ENCODE data around the gene TMEM240. TPM values are rescaled to one million over a fixed set of nuclear protein-coding genes. Genes with fewer than 3 reads are reported as not detected.

TMEM240 gene
- total and polyA plus RNA-seq, 4 donors: 0.14 to 0.33 (median 0.33) TPM; not detected in 1

DNA sequence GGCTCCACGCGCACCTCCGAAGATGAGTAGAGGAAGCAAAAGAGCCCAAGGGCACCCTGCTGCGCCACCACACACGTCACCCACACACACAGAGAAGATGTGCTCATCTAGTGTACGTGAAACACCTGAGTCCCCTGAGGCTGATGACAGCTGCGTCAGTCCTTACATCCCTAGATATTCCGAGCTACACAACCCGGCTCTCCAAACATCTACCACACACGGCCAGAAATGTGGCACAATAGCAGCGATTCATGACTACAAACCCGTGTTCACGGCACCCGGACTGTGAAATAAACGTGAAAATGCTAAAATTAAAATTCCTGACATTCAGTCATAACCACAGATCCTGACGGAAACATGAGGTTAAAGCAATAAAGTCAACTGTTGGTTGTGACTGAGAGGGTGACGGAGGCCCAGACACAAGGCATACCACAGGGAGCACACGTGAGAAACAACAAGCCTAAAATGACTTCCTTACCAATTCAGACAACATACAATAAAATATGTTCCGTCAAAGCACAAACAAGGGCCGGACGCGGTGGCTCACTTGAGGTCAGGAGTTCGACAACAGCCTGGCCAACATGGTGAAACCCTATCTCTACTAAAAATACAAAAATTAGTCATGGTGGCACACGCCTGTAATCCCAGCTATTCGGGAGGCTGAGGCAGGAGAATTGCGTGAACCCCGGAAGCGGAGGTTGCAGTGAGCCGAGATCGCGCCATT lies 26.9 kb upstream of the TMEM240 start:
- 94% methylated on average over 31 of the region's 31 CpGs for WGBS
- H3K9me3 ChIP-seq (ENCODE audit: control insufficient read depth in 4 of 4, low read length in 3 of 4): no peaks in the 10 kb centered on the region
- TF ChIP-seq EGR1 (IDR thresholded peaks at IDR 0.05; ENCODE audit: low read depth in 2 of 2): no peak
- TF ChIP-seq, protein P1, sequence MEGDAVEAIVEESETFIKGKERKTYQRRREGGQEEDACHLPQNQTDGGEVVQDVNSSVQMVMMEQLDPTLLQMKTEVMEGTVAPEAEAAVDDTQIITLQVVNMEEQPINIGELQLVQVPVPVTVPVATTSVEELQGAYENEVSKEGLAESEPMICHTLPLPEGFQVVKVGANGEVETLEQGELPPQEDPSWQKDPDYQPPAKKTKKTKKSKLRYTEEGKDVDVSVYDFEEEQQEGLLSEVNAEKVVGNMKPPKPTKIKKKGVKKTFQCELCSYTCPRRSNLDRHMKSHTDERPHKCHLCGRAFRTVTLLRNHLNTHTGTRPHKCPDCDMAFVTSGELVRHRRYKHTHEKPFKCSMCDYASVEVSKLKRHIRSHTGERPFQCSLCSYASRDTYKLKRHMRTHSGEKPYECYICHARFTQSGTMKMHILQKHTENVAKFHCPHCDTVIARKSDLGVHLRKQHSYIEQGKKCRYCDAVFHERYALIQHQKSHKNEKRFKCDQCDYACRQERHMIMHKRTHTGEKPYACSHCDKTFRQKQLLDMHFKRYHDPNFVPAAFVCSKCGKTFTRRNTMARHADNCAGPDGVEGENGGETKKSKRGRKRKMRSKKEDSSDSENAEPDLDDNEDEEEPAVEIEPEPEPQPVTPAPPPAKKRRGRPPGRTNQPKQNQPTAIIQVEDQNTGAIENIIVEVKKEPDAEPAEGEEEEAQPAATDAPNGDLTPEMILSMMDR (IDR thresholded peaks at IDR 0.05; ENCODE audit: low read depth, low read length, missing input control): no peak
- TF ChIP-seq, protein P2, sequence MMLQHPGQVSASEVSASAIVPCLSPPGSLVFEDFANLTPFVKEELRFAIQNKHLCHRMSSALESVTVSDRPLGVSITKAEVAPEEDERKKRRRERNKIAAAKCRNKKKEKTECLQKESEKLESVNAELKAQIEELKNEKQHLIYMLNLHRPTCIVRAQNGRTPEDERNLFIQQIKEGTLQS (IDR thresholded peaks at IDR 0.05): no peak
- no peak overlapping the region for H3K4me3 ChIP-seq (ENCODE audit: low read depth in 1 of 3, low read length in 3 of 3)
- H3K27me3 ChIP-seq (ENCODE audit: control insufficient read depth in 4 of 4, insufficient read depth in 4 of 4, low read length in 3 of 4): no peaks in the 10 kb centered on the region
- H3K4me1 ChIP-seq (ENCODE audit: control insufficient read depth in 4 of 4, insufficient read depth in 4 of 4, low read length in 3 of 4): peaks cover 6 to 36% (median 18%) of the 10 kb centered on the region in 4 donors
- H3K36me3 ChIP-seq (ENCODE audit: control insufficient read depth in 4 of 4, insufficient read depth in 3 of 4, low read depth in 1 of 4, low read length in 3 of 4): peaks cover 17 to 27% (median 19%) of the 10 kb centered on the region in 4 donors
- no peak overlapping the region for H3K9ac ChIP-seq (ENCODE audit: low read depth in 1 of 2, low read length in 2 of 2)
- no peak for DNase-seq (ENCODE audit: low spot score)
- no peak overlapping the region for H3K27ac ChIP-seq (ENCODE audit: low read depth in 1 of 2, low read length in 2 of 2)

DNA sequence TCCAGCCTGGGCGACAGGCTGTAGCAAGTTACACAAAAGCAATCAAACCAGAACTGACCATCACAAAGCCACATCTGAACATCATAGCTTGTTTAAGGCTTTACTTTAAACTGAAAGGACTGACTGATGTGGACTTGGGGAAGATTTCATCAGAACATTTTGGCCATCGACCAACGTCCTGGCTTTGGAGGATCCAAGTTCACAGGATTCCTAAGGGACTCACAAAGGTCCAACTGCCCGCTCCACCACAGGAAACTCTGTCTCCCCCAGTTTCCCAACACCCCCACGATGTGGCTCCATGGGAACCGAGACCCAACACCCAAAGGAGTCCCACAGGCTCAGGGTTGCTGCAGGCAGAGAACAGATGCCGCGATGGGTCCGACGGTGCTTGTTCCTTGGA lies 24.9 kb upstream of the TMEM240 start:
- Histone ChIP-seq H3K4me3 (ENCODE audit: low read depth in 1 of 3, low read length in 3 of 3) (no peak overlapping the region), H3K27ac (ENCODE audit: low read depth in 1 of 2, low read length in 2 of 2) (peak overlapping the region in 1 of 2 donors; percentile 35), H3K27me3 (ENCODE audit: control insufficient read depth in 4 of 4, insufficient read depth in 4 of 4, low read length in 3 of 4) (no peaks in the 10 kb centered on the region), H3K9me3 (ENCODE audit: control insufficient read depth in 4 of 4, low read length in 3 of 4) (no peaks in the 10 kb centered on the region), H3K4me1 (ENCODE audit: control insufficient read depth in 4 of 4, insufficient read depth in 4 of 4, low read length in 3 of 4) (peaks cover 6 to 34% (median 15%) of the 10 kb centered on the region in 4 donors), H3K36me3 (ENCODE audit: control insufficient read depth in 4 of 4, insufficient read depth in 3 of 4, low read depth in 1 of 4, low read length in 3 of 4) (peaks cover 18 to 31% (median 22%) of the 10 kb centered on the region in 4 donors), H3K9ac (ENCODE audit: low read depth in 1 of 2, low read length in 2 of 2) (no peak overlapping the region)
- no peak for DNase-seq (ENCODE audit: low spot score)
- WGBS: 69% methylated on average over 10 of the region's 10 CpGs
- TF ChIP-seq SP1 (IDR thresholded peaks at IDR 0.05) (peak; percentile 38), HNF4A (conservative IDR thresholded peaks at IDR 0.05) (peak; percentile 49 to 61)
- TF ChIP-seq, protein P3, sequence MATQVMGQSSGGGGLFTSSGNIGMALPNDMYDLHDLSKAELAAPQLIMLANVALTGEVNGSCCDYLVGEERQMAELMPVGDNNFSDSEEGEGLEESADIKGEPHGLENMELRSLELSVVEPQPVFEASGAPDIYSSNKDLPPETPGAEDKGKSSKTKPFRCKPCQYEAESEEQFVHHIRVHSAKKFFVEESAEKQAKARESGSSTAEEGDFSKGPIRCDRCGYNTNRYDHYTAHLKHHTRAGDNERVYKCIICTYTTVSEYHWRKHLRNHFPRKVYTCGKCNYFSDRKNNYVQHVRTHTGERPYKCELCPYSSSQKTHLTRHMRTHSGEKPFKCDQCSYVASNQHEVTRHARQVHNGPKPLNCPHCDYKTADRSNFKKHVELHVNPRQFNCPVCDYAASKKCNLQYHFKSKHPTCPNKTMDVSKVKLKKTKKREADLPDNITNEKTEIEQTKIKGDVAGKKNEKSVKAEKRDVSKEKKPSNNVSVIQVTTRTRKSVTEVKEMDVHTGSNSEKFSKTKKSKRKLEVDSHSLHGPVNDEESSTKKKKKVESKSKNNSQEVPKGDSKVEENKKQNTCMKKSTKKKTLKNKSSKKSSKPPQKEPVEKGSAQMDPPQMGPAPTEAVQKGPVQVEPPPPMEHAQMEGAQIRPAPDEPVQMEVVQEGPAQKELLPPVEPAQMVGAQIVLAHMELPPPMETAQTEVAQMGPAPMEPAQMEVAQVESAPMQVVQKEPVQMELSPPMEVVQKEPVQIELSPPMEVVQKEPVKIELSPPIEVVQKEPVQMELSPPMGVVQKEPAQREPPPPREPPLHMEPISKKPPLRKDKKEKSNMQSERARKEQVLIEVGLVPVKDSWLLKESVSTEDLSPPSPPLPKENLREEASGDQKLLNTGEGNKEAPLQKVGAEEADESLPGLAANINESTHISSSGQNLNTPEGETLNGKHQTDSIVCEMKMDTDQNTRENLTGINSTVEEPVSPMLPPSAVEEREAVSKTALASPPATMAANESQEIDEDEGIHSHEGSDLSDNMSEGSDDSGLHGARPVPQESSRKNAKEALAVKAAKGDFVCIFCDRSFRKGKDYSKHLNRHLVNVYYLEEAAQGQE (IDR thresholded peaks at IDR 0.05): no peak

DNA sequence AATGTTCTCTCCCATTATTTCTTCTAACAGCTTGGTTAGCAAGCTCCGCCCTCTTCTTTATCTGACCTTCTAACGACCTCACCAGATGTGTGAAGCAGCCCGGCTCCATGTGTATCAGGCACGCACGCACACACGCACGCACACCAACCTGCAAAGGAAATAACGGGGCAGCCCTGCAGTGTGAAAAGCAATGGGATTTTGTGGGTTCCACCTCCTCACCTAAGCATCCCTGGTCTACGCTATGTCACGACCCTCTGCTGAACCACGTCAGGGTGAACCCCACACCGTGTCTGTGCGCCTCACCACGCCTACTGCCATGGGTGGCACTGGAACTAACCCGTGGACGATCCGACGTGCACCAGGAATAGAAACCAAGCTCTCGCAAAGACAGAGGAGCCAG lies 23.8 kb upstream of the TMEM240 start:
- 91% methylated on average over 19 of the region's 19 CpGs for WGBS
- H3K4me3 ChIP-seq (ENCODE audit: low read depth in 1 of 3, low read length in 3 of 3): no peak overlapping the region
- H3K36me3 ChIP-seq (ENCODE audit: control insufficient read depth in 4 of 4, insufficient read depth in 3 of 4, low read depth in 1 of 4, low read length in 3 of 4): peaks cover 20 to 29% (median 24%) of the 10 kb centered on the region in 4 donors
- no peaks in the 10 kb centered on the region for H3K27me3 ChIP-seq (ENCODE audit: control insufficient read depth in 4 of 4, insufficient read depth in 4 of 4, low read length in 3 of 4)
- H3K9ac ChIP-seq (ENCODE audit: low read depth in 1 of 2, low read length in 2 of 2): no peak overlapping the region
- peaks cover 6 to 26% (median 12%) of the 10 kb centered on the region in 4 donors for H3K4me1 ChIP-seq (ENCODE audit: control insufficient read depth in 4 of 4, insufficient read depth in 4 of 4, low read length in 3 of 4)
- H3K9me3 ChIP-seq (ENCODE audit: control insufficient read depth in 4 of 4, low read length in 3 of 4): no peaks in the 10 kb centered on the region
- DNase-seq (ENCODE audit: low spot score): no peak
- no peak overlapping the region for H3K27ac ChIP-seq (ENCODE audit: low read depth in 1 of 2, low read length in 2 of 2)
- TF ChIP-seq RAD21 (IDR thresholded peaks at IDR 0.05) (no peak), YY1 (IDR thresholded peaks at IDR 0.05) (no peak), FOXA2 (IDR thresholded peaks at IDR 0.05) (no peak), NR2F2 (IDR thresholded peaks at IDR 0.05) (no peak), SP1 (IDR thresholded peaks at IDR 0.05) (no peak), GABPA (IDR thresholded peaks at IDR 0.05 in 1 of 2, conservative IDR thresholded peaks at IDR 0.05 in 1 of 2) (no peak), RXRA (IDR thresholded peaks at IDR 0.05) (no peak), HNF4A (conservative IDR thresholded peaks at IDR 0.05) (no peak), FOXA1 (IDR thresholded peaks at IDR 0.05) (no peak), HNF4G (IDR thresholded peaks at IDR 0.05) (no peak), TAF1 (conservative IDR thresholded peaks at IDR 0.05) (no peak)
- TF ChIP-seq, protein P4, sequence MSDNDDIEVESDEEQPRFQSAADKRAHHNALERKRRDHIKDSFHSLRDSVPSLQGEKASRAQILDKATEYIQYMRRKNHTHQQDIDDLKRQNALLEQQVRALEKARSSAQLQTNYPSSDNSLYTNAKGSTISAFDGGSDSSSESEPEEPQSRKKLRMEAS (IDR thresholded peaks at IDR 0.05): no peak
- TF ChIP-seq, protein P1 (IDR thresholded peaks at IDR 0.05; ENCODE audit: low read depth, low read length, missing input control): no peak
- TF ChIP-seq, protein P5, sequence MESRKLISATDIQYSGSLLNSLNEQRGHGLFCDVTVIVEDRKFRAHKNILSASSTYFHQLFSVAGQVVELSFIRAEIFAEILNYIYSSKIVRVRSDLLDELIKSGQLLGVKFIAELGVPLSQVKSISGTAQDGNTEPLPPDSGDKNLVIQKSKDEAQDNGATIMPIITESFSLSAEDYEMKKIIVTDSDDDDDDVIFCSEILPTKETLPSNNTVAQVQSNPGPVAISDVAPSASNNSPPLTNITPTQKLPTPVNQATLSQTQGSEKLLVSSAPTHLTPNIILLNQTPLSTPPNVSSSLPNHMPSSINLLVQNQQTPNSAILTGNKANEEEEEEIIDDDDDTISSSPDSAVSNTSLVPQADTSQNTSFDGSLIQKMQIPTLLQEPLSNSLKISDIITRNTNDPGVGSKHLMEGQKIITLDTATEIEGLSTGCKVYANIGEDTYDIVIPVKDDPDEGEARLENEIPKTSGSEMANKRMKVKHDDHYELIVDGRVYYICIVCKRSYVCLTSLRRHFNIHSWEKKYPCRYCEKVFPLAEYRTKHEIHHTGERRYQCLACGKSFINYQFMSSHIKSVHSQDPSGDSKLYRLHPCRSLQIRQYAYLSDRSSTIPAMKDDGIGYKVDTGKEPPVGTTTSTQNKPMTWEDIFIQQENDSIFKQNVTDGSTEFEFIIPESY (IDR thresholded peaks at IDR 0.05): no peak

All from liver (tissue), 9 donors.